HG03575 (cell line): Measurements from ENCODE around the gene NEAT1.

Experiments used
- ATAC-seq: cut with Tn5 transposase; IDR thresholded peaks from one replicate; pipeline ENCODE4 v1.9.1; 2021; ENCODE audit not compliant: unreplicated experiment, insufficient number of reproducible peaks, low FRiP score; ENCODE audit errors: extremely low read depth

The NEAT1 gene

DNA sequence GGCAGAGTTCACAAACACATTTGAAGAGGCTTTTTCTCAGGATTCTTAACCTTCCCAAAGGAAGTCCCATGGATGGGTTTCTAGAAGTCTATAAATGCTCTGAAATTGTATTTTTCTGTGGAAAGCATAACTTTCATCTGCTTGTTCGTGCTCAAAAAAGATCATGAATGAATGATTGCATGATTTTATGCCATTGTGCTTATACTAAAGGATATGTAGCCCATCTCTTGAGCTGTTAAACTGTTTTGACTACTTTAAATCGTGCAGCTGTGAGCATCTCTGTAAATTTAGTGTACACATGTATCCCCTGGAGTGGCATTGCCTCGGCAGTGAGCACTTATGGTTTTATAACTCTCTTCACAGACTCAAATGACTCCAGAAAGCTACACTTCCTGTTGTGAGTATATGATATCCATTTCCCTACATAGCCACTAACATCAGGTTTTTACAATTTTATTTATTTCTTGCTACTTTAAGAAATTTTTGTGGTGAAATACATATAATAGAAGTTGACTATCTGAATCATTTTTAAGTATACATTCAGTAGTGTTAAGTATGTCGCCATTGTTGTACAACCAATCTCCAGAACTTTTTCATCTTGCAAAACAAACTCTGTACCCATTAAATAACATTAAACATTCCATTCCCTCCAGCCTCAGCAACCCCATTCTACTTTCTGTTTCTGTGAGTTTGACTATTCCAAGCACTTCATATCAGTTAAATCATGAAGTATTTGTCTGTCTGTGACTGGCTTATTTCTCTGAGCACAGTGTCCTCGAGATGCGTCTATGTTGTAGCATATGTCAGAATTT, 8.0 kb downstream of the NEAT1 start:
- no peak for ATAC-seq

DNA sequence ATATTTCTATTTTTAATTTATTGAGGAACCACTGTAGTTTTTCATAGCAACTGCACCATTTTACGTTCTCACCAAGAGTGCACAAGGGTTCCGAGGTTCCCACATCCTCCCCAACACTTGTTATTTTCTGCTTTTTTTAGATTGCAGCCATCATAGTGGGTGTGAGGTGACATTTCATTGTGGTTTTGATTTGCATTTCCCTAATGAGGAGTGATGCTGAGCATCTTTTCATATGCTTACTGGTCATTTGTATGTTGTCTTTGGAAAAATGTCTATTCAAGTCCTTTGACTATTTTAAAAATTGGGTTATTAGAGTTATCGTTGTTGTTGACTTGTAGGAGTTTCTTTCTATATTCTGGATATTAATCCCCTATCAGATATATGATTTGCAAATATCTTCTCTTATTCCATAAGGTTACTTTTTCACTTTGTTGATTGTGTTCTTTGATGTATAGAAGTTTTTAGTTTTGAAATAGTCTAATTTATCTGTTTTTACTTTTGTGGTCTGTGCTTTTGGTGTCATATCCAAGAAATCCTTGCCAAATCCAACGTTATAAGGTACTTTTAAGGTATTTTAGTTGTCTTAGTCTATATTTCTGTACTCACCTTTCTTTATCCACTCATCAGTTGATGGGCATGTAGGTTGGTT, 9.0 kb downstream of the NEAT1 start:
- no peak for ATAC-seq

DNA sequence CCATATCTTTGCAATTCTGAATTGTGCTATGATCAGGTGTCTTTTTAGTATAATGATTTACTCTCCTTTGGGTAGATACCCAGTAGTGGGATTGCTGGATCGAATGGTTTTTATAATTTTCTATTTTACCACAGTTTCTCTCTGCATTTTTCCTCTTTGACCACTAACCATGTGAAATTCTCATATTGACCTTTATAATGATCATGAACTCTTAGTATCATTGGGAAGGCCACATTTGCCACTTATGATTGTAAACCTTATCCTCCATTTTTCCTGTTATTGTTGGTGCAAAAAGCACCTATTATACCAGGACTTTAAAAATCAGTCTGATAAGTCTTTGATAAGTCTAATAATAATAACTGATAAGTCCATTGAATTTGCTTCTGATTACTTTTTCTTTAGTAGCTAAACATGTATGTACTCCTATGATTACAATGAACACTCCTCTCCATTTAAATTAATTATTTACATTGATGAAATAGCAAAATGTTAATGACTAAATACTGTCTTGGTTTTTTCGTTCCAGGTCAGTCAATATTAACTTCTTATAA, 9.6 kb downstream of the NEAT1 start:
- no peak for ATAC-seq

DNA sequence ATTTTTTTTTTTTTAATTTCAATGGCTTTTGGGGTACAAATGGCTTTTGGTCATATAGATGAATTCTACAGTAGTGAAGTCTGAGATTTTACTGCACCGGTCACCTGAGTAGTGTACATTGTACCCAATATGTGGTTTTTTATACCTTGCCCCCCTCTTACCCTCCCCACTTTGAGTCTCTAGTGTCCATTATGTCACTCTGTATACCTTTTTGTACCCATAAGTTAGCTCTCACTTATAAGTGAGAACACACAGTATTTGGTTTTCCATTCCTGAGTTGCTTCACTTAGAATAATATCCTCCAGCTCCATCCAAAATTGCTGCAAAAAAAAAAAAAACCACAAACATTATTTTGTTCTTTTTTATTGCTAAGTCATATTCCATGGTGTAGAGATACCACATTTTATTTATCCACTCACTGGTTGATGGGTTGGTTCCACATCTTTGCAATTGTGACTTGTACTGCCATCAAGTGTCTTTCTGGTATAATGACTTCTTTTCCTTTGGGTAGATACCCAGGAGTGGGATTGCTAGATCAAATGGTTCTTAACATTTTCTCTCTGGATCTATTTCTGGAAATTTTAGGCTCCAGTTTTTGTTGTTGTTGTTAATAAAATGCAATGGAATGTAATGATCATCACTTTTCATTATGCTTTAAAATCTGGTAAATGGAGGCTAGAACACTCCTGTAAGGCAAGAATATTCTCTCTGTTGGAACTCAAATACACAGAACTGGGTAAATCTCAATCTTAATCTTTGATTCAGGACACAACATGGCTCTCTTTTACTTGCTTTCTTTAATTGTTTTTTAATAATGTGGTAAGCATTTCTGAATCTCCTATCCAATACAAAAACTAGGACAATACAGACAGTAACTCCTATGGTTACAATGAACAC, 10.3 kb downstream of the NEAT1 start:
- ATAC-seq = no peak

DNA sequence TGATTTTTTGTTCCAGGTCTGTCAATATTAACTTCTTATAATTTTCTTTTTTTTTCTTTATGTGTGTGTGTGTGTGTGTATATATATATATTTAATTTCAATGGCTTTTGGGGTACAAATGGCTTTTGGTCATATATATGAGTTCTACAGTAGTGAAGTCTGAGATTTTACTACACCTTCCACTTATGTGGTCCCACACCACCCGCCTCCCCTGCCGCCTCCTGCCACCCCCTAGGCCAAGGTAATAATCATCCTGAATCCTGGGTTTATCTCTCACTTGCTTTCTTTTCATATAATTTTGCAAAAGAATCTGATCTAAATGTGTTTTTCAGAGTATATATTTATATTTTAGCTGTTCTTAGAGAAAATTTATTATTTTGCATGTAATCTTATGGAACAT, 11.1 kb downstream of the NEAT1 start:
- ATAC-seq = no peak

DNA sequence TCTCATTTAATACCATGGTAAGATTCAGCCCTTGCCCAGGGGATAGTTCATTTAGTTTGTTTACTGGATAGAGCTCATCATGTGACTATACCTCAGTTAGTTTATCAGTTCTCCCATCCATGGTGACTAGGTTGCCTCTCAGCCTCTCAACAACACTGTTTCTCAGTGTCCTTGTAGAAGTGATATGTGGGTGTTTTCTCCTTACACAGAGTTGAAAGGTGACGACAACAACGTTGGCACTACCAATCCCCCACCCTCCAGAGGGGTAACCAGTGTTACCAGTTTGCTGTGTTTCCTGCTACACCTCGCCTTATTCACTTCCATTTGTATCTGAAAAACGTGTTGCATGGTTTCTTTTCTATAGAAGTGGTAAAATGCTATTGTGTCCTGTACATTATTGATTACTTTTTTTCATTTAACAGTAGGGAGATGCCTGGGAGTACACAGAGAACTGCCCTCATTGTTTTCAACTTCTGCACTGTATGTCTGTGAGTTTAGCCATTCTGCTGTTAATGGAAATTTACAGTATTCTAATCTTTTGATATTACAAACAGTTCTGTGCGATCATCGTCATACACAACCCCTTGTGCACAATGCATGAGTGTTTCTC, 11.6 kb downstream of the NEAT1 start:
- no peak for ATAC-seq

DNA sequence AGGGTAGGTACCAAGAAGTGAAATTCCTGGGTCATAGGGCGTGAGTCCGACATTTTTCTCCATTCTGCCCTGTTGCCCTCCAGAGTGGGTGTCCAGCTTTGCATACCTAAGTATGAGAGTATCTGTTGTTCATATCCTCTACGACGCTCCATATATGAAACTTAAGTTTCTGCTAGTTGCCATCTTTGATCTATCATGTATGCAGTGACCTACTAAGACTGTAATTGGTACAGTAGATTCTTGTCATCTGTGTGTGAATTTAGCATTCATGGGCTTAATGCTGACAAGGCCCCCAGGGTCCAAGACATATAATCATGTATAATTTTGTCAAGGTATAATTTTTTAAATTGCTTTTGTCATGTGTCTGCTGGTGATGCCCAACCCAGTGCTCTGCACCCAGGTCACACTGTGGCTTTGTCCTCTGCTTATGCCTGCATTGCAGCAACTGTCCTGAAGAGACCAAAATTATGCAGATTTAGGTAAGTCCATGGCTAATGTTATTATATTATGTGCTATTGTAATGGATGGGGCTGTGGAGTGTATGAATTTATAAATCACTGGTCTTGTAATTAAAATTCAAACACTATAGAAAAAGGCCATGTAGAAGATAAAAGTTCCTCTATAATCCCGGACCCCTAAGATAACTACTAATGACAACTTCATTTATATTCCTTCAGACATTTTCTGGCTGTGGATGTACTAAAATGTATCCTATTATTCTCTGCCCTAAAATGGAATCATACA, 12.2 kb downstream of the NEAT1 start:
- ATAC-seq = no peak

DNA sequence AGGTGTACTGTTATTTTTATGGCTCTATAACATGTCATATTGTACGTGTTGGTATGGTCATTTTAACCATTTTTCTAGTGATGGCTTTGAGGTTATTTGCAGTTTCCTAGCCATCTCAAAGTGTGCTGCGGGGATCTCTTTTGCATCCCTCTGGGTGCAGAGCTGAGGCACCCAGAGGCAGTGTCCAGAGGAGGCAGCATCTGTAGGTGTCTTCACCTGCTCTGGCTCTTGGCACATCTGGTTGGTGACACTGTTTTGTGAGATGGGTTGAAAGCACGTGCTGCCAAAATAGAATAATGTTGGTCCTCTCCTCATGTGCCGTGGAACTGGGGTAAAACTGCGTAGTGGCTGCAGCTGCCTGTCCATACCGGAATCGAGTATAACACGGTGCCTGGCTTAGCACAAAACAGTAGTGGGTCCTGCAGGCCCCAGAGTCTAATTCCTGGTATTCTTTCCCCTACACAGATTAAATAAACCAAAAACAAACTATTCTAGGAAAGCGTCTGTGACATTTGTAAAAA, 12.9 kb downstream of the NEAT1 start:
- ATAC-seq = no peak

DNA sequence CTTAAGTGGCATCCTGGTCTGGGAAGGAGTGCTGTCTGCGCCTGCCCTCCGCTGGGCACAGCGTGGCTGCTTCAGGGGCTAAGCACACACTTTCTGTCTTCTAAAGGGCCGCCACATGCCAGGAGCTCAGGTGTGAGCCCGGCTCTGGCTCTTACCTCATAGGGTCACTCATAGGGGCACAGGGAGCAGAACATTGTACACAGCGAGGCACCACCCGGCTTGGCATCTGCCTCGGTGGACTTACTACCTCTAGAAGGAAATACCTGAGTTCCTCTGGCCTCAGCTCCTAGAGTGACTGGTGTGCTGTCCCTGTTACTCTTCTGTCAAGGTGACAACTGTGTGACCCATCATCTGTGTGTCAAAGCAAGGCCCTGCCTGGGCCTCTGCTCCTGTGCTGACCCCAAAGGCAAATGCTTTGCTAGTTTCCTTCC, 13.4 kb downstream of the NEAT1 start:
- ATAC-seq = no peak

DNA sequence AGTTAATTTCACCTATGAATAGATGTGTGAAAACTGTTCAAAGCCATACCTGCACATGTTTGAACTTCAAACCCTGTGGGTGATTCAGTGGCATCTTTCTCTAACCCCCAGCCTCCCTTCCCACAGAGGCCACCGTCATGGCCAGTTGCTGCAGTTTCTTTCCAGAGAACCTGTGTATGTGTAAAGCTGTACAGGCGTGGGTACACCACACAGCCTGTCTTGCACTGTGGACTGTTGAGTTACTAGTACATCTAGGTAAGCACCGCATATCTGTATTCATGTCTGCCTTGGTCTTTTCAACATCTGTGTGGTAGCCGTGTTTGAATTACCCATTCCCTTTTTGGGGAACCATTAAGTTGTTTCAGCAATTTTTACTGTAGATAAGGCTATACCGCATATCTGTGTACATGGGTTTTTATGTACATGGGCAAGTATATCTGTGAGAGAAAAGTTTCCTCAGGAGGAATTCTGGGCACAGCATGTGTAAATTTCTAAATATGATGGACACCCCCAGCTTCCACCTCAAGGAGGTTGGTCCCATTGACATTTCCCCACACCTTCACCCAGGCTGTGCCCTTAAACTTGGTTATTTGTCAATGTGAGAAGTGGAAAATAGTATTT, 13.9 kb downstream of the NEAT1 start:
- no peak for ATAC-seq

DNA sequence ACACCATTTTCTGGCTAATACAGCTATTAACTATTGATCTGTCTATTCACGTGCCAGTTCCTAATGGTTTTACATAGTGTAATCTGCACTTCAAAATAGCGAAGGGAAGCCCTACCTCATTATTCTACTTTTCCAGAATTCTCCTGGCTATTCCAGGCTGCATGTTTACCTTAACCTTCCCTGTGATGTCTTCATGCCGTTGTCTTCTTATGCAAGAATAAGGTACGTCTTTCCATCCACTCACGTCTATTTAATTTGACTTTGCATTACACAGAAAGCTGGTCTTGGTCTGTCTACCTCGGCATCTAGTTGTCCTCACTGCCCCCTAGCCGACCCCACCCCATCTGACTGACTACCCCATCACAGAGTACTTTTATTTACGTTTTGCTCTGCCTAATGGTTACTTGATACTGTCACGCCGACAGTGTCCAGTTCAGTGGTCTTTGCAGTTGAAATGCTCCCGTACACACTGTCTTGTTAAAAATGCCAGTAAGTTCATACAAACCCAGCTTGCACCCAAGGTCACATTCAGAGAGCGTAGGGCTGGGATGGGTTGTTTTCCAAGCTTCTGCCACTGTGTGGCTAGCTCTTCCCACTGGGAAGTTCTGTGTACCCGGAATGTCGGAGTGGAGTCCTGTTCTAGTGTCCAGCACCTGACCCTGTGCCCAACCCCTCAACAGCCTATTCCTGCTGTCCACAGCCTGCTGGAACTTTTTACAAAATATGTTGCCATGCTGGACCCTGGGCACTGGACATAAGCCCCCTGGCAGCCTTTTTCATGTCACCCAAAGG, 15.0 kb downstream of the NEAT1 start:
- no peak for ATAC-seq

DNA sequence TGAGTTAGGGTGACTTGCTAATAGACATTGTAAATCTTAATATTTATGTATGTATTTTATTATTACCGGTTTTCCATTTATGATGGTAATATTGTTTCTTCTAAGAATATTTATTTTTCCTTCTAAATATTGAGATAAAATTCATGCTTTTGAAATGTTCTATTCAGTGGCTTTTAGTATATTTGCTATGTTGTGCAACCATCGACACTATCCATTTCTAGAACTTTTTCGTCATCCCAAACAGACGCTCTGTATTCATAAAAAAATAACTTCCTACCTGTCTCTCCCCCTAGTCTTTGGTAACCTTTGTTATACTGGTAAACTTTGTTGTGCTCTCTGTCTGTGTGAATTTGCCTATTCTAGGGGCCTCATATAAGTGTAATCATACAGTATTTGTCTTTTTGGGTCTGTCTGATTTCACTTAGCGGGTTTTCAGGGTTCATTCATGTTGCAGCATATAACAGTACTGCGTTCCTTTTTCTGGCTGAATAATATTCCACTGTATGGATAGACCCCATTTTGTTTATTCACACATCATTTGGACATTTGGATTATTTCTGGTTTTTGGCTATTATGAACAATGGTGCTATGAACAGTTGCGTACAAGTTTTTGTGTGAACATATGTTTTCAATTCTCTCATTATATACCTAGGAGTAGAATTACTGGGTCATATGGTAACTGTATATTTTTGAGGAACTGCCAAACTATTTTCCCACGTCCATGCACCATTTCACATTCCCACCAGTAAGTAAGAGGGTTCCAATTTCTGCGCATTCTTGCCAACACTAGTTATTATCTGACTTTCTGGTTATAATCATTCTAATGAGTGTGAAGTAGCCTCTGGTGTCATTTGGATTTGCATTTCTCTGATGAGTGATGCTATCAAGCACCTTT, 15.9 kb downstream of the NEAT1 start:
- ATAC-seq = no peak

DNA sequence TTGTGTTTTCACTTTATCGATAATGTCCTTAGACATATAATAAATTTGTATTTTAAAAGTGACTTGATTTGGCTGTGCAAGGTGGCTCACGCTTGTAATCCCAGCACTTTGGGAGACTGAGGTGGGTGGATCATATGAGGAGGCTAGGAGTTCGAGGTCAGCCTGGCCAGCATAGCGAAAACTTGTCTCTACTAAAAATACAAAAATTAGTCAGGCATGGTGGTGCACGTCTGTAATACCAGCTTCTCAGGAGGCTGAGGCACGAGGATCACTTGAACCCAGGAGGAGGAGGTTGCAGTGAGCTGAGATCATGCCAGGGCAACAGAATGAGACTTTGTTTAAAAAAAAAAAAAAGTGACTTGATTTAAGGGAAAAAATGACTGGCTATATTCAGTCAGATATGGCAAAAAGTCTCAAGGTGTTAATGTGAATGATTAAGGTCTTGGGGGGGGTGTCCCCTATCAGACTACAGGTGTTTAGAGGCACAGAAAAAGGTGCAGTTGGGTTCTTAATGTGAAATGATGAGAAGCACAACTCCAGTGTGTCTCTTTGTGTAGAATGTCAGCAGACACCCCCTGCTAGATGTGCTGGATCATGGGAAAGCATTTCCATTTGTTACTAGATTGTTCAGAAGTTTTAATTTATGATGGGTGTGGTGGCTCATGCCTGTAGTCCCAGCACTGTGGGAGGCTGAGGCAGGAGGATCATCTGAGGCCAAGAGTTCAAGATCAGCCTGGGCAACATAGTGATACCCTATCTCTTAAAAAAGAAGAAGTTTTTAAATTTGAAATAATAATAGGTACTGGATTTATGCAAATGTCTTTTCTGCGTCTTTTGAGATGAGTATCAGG, 17.0 kb downstream of the NEAT1 start:
- ATAC-seq = no peak

DNA sequence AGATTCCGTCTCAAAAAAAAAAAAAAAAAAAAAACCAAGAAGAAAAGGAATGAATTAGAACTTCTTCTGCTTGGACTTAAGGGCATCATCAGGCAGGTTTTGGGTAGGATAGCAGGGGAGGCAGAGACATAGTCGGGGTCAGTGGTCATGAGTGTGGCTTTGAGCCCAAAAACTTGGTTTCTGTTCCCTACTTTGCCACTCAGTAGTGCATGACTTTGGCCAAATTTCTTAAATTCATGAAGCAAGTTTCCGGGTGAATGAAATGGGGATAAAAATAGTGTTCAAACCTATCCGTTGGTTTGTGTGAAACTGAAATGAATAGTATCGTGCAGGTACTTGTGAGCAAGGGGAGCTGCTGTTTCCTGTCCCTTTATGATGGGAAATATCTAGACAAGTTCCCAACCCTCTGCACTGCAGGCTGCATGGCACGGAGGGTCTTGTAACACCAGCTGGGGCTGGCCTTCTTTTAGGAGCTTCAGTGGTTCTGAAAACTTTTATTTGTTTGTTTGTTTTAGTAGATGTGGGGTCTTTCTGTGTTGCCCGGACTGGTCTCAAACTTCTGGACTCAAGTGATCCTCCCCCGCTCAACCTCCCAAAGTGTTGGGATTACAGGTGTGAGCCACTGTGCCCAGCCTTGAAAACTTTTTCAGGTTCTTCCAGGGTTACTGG, 18.4 kb downstream of the NEAT1 start:
- no peak for ATAC-seq

DNA sequence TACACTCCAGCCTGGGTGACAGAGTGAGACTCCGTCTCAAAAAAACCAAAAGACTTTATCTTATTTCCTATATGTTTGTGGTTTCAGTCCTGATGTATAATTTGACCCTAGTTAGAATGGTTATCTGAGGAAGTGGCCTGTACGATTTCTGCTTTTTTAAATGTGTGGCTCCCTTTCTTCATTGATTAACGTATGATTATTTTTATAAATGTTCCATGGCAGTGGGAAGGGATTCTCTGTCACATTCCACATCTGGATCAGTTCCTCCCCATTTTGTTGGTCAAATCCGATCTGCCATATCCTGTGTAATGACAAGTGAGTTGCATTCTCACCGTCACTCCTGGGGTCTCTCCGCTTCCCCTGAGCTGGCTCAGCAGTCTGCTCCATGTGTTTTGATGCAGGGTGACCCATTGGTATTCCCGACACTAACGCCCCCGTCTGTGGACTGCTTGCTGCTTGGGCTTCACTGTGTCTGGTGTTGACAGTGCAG, 20.3 kb downstream of the NEAT1 start:
- no peak for ATAC-seq
